Omental fat pad (tissue), 4 donors: ENCODE data around the gene LRP2. TPM values are rescaled to one million over a fixed set of nuclear protein-coding genes. Genes with fewer than 3 reads are reported as not detected.

Experiments
- ATAC-seq: fragments of 150-250 bp; one replicate; pipeline ENCODE4 v1.9.1; 2016; ENCODE audit warnings: mild to moderate bottlenecking, moderate library complexity; ENCODE audit not compliant: low FRiP score
- DNase-seq: peaks from one replicate; pipeline ENCODE4 v3.0.0-alpha.2; 2019; ENCODE audit warnings: low spot score
- CTCF ChIP-seq, 3 donors: fragments of 450-650 bp; IDR thresholded peaks; one replicate each; pipeline ENCODE4 v1.5.1; 2016 to 2017; ENCODE audit warnings: antibody characterized with exemption in 3 of 3, mild to moderate bottlenecking in 3 of 3, moderate library complexity in 2 of 3
- total RNA-seq, 4 donors: library from RNA; depleted of rRNA; stranded (reverse); fragments of >200 nt; gene quantifications; one replicate each; pipeline ENCODE4 v1.1.0, GENCODE V29; 2016

The LRP2 gene
- total RNA-seq, 4 donors from 2014 or later, result 12.2 to 58.3 (median 14.1) TPM; not detected in 1

- no peak for ATAC-seq
- TF ChIP-seq CTCF (IDR thresholded peaks at IDR 0.05), result no peak
- no peak for DNase-seq
Measured at GRCh38 chr2:169237939-169238338, 124.4 kb downstream of the LRP2 start.

GRCh38 chr2:169237286-169237685, 125.0 kb downstream of the LRP2 start:
- no peak for ATAC-seq

GRCh38 chr2:169232551-169233154, 129.7 kb downstream of the LRP2 start:
- DNase-seq, result no peak
- ATAC-seq, result no peak
- no peak for TF ChIP-seq CTCF (IDR thresholded peaks at IDR 0.05)

More at GRCh38 chr2:169237286-169237685, 125.0 kb downstream of the LRP2 start:
- no peak for DNase-seq
- TF ChIP-seq CTCF (IDR thresholded peaks at IDR 0.05), result no peak

GRCh38 chr2:169230204-169230603, 132.1 kb downstream of the LRP2 start:
- ATAC-seq (no peak), DNase-seq (no peak)
- no peak for TF ChIP-seq CTCF (IDR thresholded peaks at IDR 0.05)

- no peak for ATAC-seq
- DNase-seq, result no peak
- TF ChIP-seq CTCF (IDR thresholded peaks at IDR 0.05), result no peak
Measured at GRCh38 chr2:169229590-169229989, 132.7 kb downstream of the LRP2 start.

- TF ChIP-seq CTCF (IDR thresholded peaks at IDR 0.05), result no peak
- ATAC-seq (no peak), DNase-seq (no peak)
Measured at GRCh38 chr2:169225906-169226305, 136.4 kb downstream of the LRP2 start.

GRCh38 chr2:169225233-169225750, 137.0 kb downstream of the LRP2 start:
- no peak for TF ChIP-seq CTCF (IDR thresholded peaks at IDR 0.05)
- ATAC-seq (no peak), DNase-seq (no peak)
